GM18519 (cell line): ENCODE results near the gene ZBTB8OS.

Source experiments
- ATAC-seq: cut with Tn5 transposase; IDR thresholded peaks from one replicate; pipeline ENCODE4 v1.9.1; 2021; ENCODE audit warnings: mild to moderate bottlenecking, moderate library complexity; ENCODE audit not compliant: unreplicated experiment, low FRiP score

ZBTB8OS gene

GRCh38 chr1:32613472-32613871 is 36.9 kb downstream of the ZBTB8OS start:
- ATAC-seq = no peak

GRCh38 chr1:32612189-32612881 is 38.0 kb downstream of the ZBTB8OS start:
- no peak for ATAC-seq

GRCh38 chr1:32611859-32612188 is 38.5 kb downstream of the ZBTB8OS start:
- ATAC-seq = no peak

- ATAC-seq = no peak
These were observed 41.2 kb downstream of the ZBTB8OS start for GRCh38 chr1:32609180-32609579.

- no peak for ATAC-seq
These were observed 43.6 kb downstream of the ZBTB8OS start for GRCh38 chr1:32606565-32607371.

- no peak for ATAC-seq
These were observed 44.5 kb downstream of the ZBTB8OS start for GRCh38 chr1:32605711-32606424.

GRCh38 chr1:32600034-32600433 is 50.3 kb downstream of the ZBTB8OS start:
- no peak for ATAC-seq

- no peak for ATAC-seq
These were observed 57.4 kb downstream of the ZBTB8OS start for GRCh38 chr1:32592943-32593342.

- ATAC-seq = no peak
These were observed 69.9 kb downstream of the ZBTB8OS start for GRCh38 chr1:32580348-32581017.
